SK-N-SH (cell line): ENCODE data around the gene IQCK. TPM values are rescaled to one million over a fixed set of nuclear protein-coding genes. Genes with fewer than 3 reads are reported as not detected.
A peak's percentile ranks its signal among the peaks of the same experiment; 100 is the strongest.

Experiments used
- CTCF ChIA-PET: fragments of 300-600, 350-600 bp; formaldehyde crosslinking; extraction: SDS; loops from one replicate; lab custom pipeline; 2021; lab: Yijun Ruan, JAX
- POLR2A ChIA-PET: fragments of 350-600 bp; sonication (Branson Sonifier 250); formaldehyde crosslinking; extraction: SDS; loops from one replicate; lab custom pipeline; 2020; ENCODE audit warnings: antibody characterized with exemption, inconsistent platforms; lab: Yijun Ruan, JAX
- DNase-seq: peaks from one replicate; pipeline ENCODE4 v3.0.0; 2012
- H2AFZ ChIP-seq: fragments of 200-600 bp; sonication (generic); 2 replicates; pipeline ENCODE4 v1.8.1; 2016; ENCODE audit warnings: antibody characterized with exemption, mild to moderate bottlenecking, low read depth
- H3F3A ChIP-seq: fragments of 200-600 bp; sonication (generic); replicated peaks from 2 replicates; pipeline ENCODE3; 2016; ENCODE audit warnings: antibody characterized with exemption, mild to moderate bottlenecking; ENCODE audit not compliant: insufficient read depth
- H3K27ac ChIP-seq, 2 experiments: fragments of 200-500 bp in 1 of 2; fragments of 200-600 bp in 1 of 2; sonication (Bioruptor generic) in 1 of 2; sonication (generic), shearing (Covaris generic) in 1 of 2; 2 replicates each; pipeline versions ENCODE4 v1.5.1 to v1.6.1; 2014 to 2016; ENCODE audit warnings: low read depth in 2 of 2, inconsistent platforms in 1 of 2, low read length in 1 of 2, mild to moderate bottlenecking in 1 of 2, mixed read lengths in 1 of 2
- H3K27me3 ChIP-seq: fragments of 200-600 bp; sonication (generic), shearing (Covaris generic); 2 replicates; pipeline ENCODE4 v1.6.1; 2016; ENCODE audit warnings: mixed run types; ENCODE audit not compliant: insufficient read depth
- H3K36me3 ChIP-seq, 2 experiments: fragments of 200-500 bp in 1 of 2; fragments of 200-600 bp in 1 of 2; sonication (Bioruptor generic) in 1 of 2; sonication (generic) in 1 of 2; replicated peaks in 1 of 2; 2 replicates each; pipeline versions ENCODE3 to v1.5.1; 2014 to 2016; ENCODE audit warnings: low read length in 1 of 2, mild to moderate bottlenecking in 1 of 2; ENCODE audit not compliant: insufficient read depth in 2 of 2, control insufficient read depth in 1 of 2
- H3K4me1 ChIP-seq, 2 experiments: fragments of 200-500 bp in 1 of 2; fragments of 200-600 bp in 1 of 2; sonication (Bioruptor generic) in 1 of 2; sonication (generic), shearing (Covaris generic) in 1 of 2; 2 replicates each; pipeline versions ENCODE4 v1.5.1 to v1.6.1; 2014 to 2016; ENCODE audit warnings: low read depth in 1 of 2, low read length in 1 of 2, mixed run types in 1 of 2; ENCODE audit not compliant: insufficient read depth in 2 of 2, control insufficient read depth in 1 of 2
- H3K4me2 ChIP-seq: fragments of 200-600 bp; sonication (generic), shearing (Covaris generic); 2 replicates; pipeline ENCODE4 v1.6.1; 2017; ENCODE audit warnings: mixed run types
- H3K4me3 ChIP-seq, 2 experiments: fragments of 200-500 bp in 1 of 2; fragments of 200-600 bp in 1 of 2; sonication (Bioruptor generic) in 1 of 2; sonication (generic), shearing (Covaris generic) in 1 of 2; 2 replicates each; pipeline versions ENCODE4 v1.5.1 to v1.8.1; 2014 to 2016; ENCODE audit warnings: low read depth in 2 of 2, inconsistent platforms in 1 of 2, low read length in 1 of 2, mild to moderate bottlenecking in 1 of 2, mixed read lengths in 1 of 2, moderate library complexity in 1 of 2
- H3K79me2 ChIP-seq: fragments of 200-600 bp; sonication (generic); 2 replicates; pipeline ENCODE4 v1.8.1; 2017; ENCODE audit warnings: mild to moderate bottlenecking; ENCODE audit not compliant: insufficient read depth
- H3K9ac ChIP-seq: fragments of 200-600 bp; sonication (generic); 2 replicates; pipeline ENCODE4 v1.6.1; 2017; ENCODE audit warnings: mixed run types
- H3K9me2 ChIP-seq: fragments of 200-600 bp; sonication (generic); 2 replicates; pipeline ENCODE4 v1.6.1; 2017; ENCODE audit warnings: mixed run types
- H3K9me3 ChIP-seq: fragments of 200-600 bp; sonication (generic); 2 replicates; pipeline ENCODE4 v1.6.1; 2017; ENCODE audit warnings: mixed run types, mild to moderate bottlenecking, moderate library complexity
- H4K20me1 ChIP-seq: fragments of 200-600 bp; sonication (generic); 2 replicates; pipeline ENCODE4 v1.6.1; 2017; ENCODE audit warnings: mild to moderate bottlenecking, mixed run types; ENCODE audit not compliant: insufficient read depth
- CHD2 ChIP-seq: fragments of 150-350 bp; IDR thresholded peaks from 2 replicates; pipeline ENCODE4 v1.6.1; 2018; ENCODE audit warnings: low read length; ENCODE audit not compliant: partially characterized antibody
- CTCF ChIP-seq: fragments of 200-600 bp; sonication (generic); IDR thresholded peaks from 2 replicates; pipeline ENCODE4 v1.6.1; 2017; ENCODE audit warnings: antibody characterized with exemption, mild to moderate bottlenecking, moderate library complexity
- ELF1 ChIP-seq: IDR thresholded peaks from 2 replicates; pipeline ENCODE4 v1.4.0; 2012
- FOSL2 ChIP-seq: IDR thresholded peaks from 2 replicates; pipeline ENCODE4 v1.4.0; 2012; ENCODE audit warnings: low read depth, mild to moderate bottlenecking, moderate library complexity, borderline replicate concordance
- GABPA ChIP-seq: IDR thresholded peaks from 2 replicates; pipeline ENCODE4 v1.4.0; 2012; ENCODE audit warnings: low read depth, mild to moderate bottlenecking
- IRF3 ChIP-seq: fragments of 150-350 bp; IDR thresholded peaks from 2 replicates; pipeline ENCODE4 v1.6.1; 2016; ENCODE audit warnings: mild to moderate bottlenecking, low read depth, low read length
- MAX ChIP-seq: IDR thresholded peaks from 2 replicates; pipeline ENCODE4 v1.4.0; 2012; ENCODE audit warnings: low read depth
- MEF2A ChIP-seq: IDR thresholded peaks from 2 replicates; pipeline ENCODE4 v1.4.0; 2012; ENCODE audit warnings: low read depth, borderline replicate concordance
- MXI1 ChIP-seq: IDR thresholded peaks from 2 replicates; pipeline ENCODE4 v1.6.1; 2012; ENCODE audit warnings: mild to moderate bottlenecking, low read depth, low read length, improper control_type of control experiment
- PBX3 ChIP-seq: IDR thresholded peaks from 2 replicates; pipeline ENCODE4; 2012
- POLR2AphosphoS5 ChIP-seq: IDR thresholded peaks from 2 replicates; pipeline ENCODE4 v1.6.1; 2012; ENCODE audit warnings: low read depth, low read length
- REST ChIP-seq: IDR thresholded peaks from 2 replicates; pipeline ENCODE4 v1.6.1; 2012; ENCODE audit warnings: mild to moderate bottlenecking, low read depth, low read length, moderate library complexity
- SIN3A ChIP-seq: IDR thresholded peaks from 2 replicates; pipeline ENCODE4 v1.6.1; 2012; ENCODE audit warnings: low read depth, mild to moderate bottlenecking, low read length, moderate library complexity, borderline replicate concordance
- SMC3 ChIP-seq: IDR thresholded peaks from 2 replicates; pipeline ENCODE4 v1.6.1; 2012; ENCODE audit warnings: low read depth, low read length, improper control_type of control experiment
- TAF1 ChIP-seq: IDR thresholded peaks from 2 replicates; pipeline ENCODE4 v1.6.1; 2012; ENCODE audit warnings: low read depth, mild to moderate bottlenecking, low read length, moderate library complexity, borderline replicate concordance
- TCF12 ChIP-seq: IDR thresholded peaks from 2 replicates; pipeline ENCODE4 v1.4.0; 2012
- USF1 ChIP-seq: IDR thresholded peaks from 2 replicates; pipeline ENCODE4 v1.4.0; 2012; ENCODE audit warnings: low read depth, borderline replicate concordance
- YY1 ChIP-seq: IDR thresholded peaks from 2 replicates; pipeline ENCODE4 v1.4.0; 2012; ENCODE audit warnings: low read depth, mild to moderate bottlenecking
- WGBS: methylation state at CpG from one replicate; pipeline ENCODE4 v1.1.6; 2017; ENCODE audit warnings: low lambda C conversion rate; 5-methylcytosine and 5-hydroxymethylcytosine counted together
- polyA plus RNA-seq, 3 experiments: library from polyadenylated mRNA; depleted of rRNA; stranded (reverse); fragments of >200 nt; gene quantifications; 2 replicates each; pipeline ENCODE4 v1.2.3, GENCODE V29; 2012

Gene IQCK
- 7.3 and 8.6 TPM in 2 replicates for polyA plus RNA-seq (2012; rRNA removed)
- 8.9 and 9.1 TPM in 2 replicates for polyA plus RNA-seq (2012; cell fraction: cytosol; rRNA removed)
- 7.5 and 12.0 TPM in 2 replicates for polyA plus RNA-seq (2012; cell fraction: nucleus; rRNA removed)

- H3K79me2 ChIP-seq: peaks cover 68% of the 10 kb centered on the region
- peak within 1 kb of the TSS; percentile 91 for H3K9ac ChIP-seq
- no peaks in the 10 kb centered on the region for H3K9me2 ChIP-seq
- H3K36me3 ChIP-seq: peaks cover 9 to 20% of the 10 kb centered on the region in 2 experiments
- no peaks in the 10 kb centered on the region for H3K9me3 ChIP-seq
- H2AFZ ChIP-seq: peak within 1 kb of the TSS; percentile 97
- no peaks in the 10 kb centered on the region for H3F3A ChIP-seq
- no peaks in the 10 kb centered on the region for H3K27me3 ChIP-seq
- peak within 1 kb of the TSS; percentile 83 to 100 for H3K4me3 ChIP-seq
- peak within 1 kb of the TSS; percentile 85 for H3K4me2 ChIP-seq
- peak; percentile 96 for DNase-seq
- H3K4me1 ChIP-seq: peaks cover 0 to 12% of the 10 kb centered on the region in 2 experiments; a peak in 1 of 4 replicates
- peak; percentile 99 for TF ChIP-seq GABPA
- peak; percentile 67 for TF ChIP-seq USF1
- peak; percentile 7; the same call in 1 of the 2 replicates for TF ChIP-seq REST
- TF ChIP-seq IRF3: no peak
- no peak for TF ChIP-seq CTCF
- TF ChIP-seq MXI1: peak; percentile 98
- peak; percentile 44; the same call in 1 of the 2 replicates for TF ChIP-seq SIN3A
- no peak for TF ChIP-seq MEF2A
- peak; percentile 97 for TF ChIP-seq MAX
- TF ChIP-seq TAF1: peak; percentile 79; the same call in 1 of the 2 replicates
- peak; percentile 76 for TF ChIP-seq ELF1
- TF ChIP-seq TCF12: 0 out of 2 replicates have a peak, but pooled peaks have one; percentile 9
- no peak for TF ChIP-seq SMC3
- peak; percentile 85 for TF ChIP-seq CHD2
- peak; percentile 19; the same call in 1 of the 2 replicates for TF ChIP-seq POLR2AphosphoS5
- TF ChIP-seq FOSL2: no peak
- peak; percentile 90 for TF ChIP-seq YY1
- no peak for TF ChIP-seq PBX3
- 1% methylated on average over 41 of the region's 88 CpGs for WGBS
- CTCF ChIA-PET: interaction anchor here (0.7 to 1.4 kb wide), 7 partner anchors 22 to 168 kb away, joined by 3 to 4 read pairs (median 3); partner anchors contain the start of genes GPRC5B and VPS35L
- POLR2A ChIA-PET: interaction anchor here (1.0 to 2.1 kb wide), 4 partner anchors 11 to 166 kb away, joined by 3 to 7 read pairs (median 6); partner anchors contain the start of genes GPRC5B and VPS35L
- H3K27ac ChIP-seq: peak within 1 kb of the TSS; percentile 82 to 83
- peaks cover 15% of the 10 kb centered on the region; the same call in 1 of the 2 replicates for H4K20me1 ChIP-seq
These were observed at the start of gene IQCK, which contains the start of gene KNOP1 for GRCh38 chr16:19717741-19718623. Gene IQCK (plus strand): TSS chr16:19718271. CDS start chr16:19718307, 36 bp downstream. Gene KNOP1 (minus strand): TSS chr16:19718227. CDS start chr16:19715035, 3,192 bp downstream.
